ENCODE data around the gene TEX264. TPM values are rescaled to one million over a fixed set of nuclear protein-coding genes. Genes with fewer than 3 reads are reported as not detected.

The TEX264 gene
- total RNA-seq, 1 donor from 2014 or later: 38.6 TPM

- H3K27me3 Mint-ChIP-seq (ENCODE audit: low read depth): peaks cover 26% of the 10 kb centered on the region
- H3K9me3 Mint-ChIP-seq: no peaks in the 10 kb centered on the region
- H3K36me3 Mint-ChIP-seq: no peaks in the 10 kb centered on the region
- TF ChIP-seq, protein P1, sequence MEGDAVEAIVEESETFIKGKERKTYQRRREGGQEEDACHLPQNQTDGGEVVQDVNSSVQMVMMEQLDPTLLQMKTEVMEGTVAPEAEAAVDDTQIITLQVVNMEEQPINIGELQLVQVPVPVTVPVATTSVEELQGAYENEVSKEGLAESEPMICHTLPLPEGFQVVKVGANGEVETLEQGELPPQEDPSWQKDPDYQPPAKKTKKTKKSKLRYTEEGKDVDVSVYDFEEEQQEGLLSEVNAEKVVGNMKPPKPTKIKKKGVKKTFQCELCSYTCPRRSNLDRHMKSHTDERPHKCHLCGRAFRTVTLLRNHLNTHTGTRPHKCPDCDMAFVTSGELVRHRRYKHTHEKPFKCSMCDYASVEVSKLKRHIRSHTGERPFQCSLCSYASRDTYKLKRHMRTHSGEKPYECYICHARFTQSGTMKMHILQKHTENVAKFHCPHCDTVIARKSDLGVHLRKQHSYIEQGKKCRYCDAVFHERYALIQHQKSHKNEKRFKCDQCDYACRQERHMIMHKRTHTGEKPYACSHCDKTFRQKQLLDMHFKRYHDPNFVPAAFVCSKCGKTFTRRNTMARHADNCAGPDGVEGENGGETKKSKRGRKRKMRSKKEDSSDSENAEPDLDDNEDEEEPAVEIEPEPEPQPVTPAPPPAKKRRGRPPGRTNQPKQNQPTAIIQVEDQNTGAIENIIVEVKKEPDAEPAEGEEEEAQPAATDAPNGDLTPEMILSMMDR (IDR thresholded peaks at IDR 0.05; ENCODE audit: unreplicated experiment): no peak
- no peak for DNase-seq (ENCODE audit: low spot score in 2 of 2, unreplicated experiment in 2 of 2)
- H3K4me3 Mint-ChIP-seq: no peak overlapping the region
- no peaks in the 10 kb centered on the region for H3K4me1 Mint-ChIP-seq
- H3K27ac Mint-ChIP-seq: no peak overlapping the region
Observed at GRCh38 chr3:51715977-51716294, 44.9 kb downstream of the TEX264 start.

- Mint-ChIP-seq H3K36me3 (no peaks in the 10 kb centered on the region), H3K4me3 (no peak overlapping the region), H3K9me3 (no peaks in the 10 kb centered on the region), H3K4me1 (no peaks in the 10 kb centered on the region), H3K27ac (no peak overlapping the region), H3K27me3 (ENCODE audit: low read depth) (peaks cover 26% of the 10 kb centered on the region)
- no peak for DNase-seq (ENCODE audit: low spot score in 2 of 2, unreplicated experiment in 2 of 2)
- TF ChIP-seq, protein P1 (IDR thresholded peaks at IDR 0.05; ENCODE audit: unreplicated experiment): no peak
Observed at GRCh38 chr3:51716805-51717204, 45.8 kb downstream of the TEX264 start.

DNA sequence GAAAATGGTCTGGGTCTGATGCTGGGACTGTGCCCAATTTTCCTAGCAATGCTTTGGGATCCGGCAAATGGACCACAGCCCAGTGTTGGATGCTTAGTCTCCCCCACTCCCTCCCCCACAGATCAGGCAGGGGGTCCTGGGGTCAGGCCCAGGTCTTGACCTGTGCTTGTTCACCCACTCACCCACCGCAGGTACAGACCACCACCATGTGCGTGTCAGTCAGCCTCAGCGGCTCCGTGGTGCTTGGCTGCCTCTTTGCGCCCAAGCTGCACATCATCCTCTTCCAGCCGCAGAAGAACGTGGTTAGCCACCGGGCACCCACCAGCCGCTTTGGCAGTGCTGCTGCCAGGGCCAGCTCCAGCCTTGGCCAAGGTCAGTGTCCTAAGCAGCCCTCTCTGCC lies 46.4 kb downstream of the TEX264 start:
- TF ChIP-seq, protein P1 (IDR thresholded peaks at IDR 0.05; ENCODE audit: unreplicated experiment): no peak
- peaks cover 26% of the 10 kb centered on the region for H3K27me3 Mint-ChIP-seq (ENCODE audit: low read depth)
- no peak overlapping the region for H3K4me3 Mint-ChIP-seq
- no peak overlapping the region for H3K27ac Mint-ChIP-seq
- no peaks in the 10 kb centered on the region for H3K36me3 Mint-ChIP-seq
- no peak for DNase-seq (ENCODE audit: low spot score in 2 of 2, unreplicated experiment in 2 of 2)
- H3K9me3 Mint-ChIP-seq: no peaks in the 10 kb centered on the region
- H3K4me1 Mint-ChIP-seq: no peaks in the 10 kb centered on the region

DNA sequence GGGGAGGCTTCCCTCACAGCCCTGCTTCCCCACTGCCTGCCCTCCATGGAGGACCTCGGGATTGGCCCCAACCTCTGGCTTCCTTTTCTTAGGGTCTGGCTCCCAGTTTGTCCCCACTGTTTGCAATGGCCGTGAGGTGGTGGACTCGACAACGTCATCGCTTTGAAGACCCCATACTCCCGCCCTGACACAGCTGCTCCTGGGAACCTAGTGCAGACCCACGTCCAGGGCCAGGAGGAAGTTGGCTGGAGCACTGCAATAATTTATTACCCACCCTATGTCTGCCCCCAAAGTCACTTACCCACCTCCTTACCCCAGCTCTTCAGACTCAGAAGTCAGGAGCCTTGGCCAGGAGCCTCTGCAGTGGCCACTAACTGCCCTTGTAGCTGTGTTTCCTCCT lies 46.9 kb downstream of the TEX264 start:
- Mint-ChIP-seq H3K4me3 (no peak overlapping the region), H3K36me3 (no peaks in the 10 kb centered on the region), H3K9me3 (no peaks in the 10 kb centered on the region), H3K27ac (no peak overlapping the region), H3K27me3 (ENCODE audit: low read depth) (peaks cover 26% of the 10 kb centered on the region), H3K4me1 (no peaks in the 10 kb centered on the region)
- TF ChIP-seq, protein P1 (IDR thresholded peaks at IDR 0.05; ENCODE audit: unreplicated experiment): no peak
- DNase-seq (ENCODE audit: low spot score in 2 of 2, unreplicated experiment in 2 of 2): no peak

DNA sequence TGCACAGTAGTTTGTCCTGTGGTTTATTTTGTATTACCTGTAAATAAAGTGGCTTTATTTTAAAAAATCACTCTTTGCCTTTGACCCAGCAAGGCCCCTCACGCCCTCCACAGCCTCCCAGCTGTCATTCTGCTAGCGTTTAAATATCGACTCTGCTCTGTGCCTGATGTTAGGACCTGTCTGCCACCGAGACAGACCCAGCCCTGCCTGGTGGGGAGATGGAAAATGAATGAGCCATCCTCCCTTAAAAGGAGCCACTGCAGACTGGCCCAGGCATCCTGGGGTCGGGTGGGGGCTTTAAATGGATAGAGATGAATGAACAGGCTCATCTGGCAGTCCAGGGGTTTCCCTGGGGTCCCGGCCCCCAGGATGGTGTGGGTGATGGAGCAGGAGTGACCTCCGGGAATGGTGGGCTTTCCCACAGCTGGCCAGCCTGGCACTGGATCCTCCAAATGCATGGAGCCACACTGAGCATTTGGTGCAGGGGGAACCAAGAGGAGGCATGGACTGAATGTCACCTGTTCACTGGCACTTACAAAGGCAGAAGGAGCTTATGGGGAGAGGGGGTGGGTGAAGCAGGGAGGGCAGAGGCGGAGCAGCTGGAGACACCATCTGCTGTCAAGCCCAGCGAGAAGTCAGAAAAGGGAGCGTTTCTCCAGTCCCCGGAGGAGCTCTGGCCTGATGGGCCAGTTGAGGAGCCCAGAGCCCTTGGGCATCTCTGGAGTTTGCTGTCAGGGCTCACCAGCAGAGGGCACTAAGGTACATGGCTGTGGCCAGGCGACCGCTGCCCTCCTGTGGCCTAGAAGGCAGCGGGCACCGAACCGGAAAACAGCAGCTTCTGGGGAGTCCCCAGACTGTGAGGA lies 47.7 kb downstream of the TEX264 start:
- Mint-ChIP-seq H3K4me1 (no peaks in the 10 kb centered on the region), H3K4me3 (no peak overlapping the region), H3K36me3 (no peaks in the 10 kb centered on the region), H3K9me3 (no peaks in the 10 kb centered on the region), H3K27ac (no peak overlapping the region), H3K27me3 (ENCODE audit: low read depth) (peaks cover 26% of the 10 kb centered on the region)
- TF ChIP-seq, protein P1 (IDR thresholded peaks at IDR 0.05; ENCODE audit: unreplicated experiment): no peak
- DNase-seq (ENCODE audit: low spot score in 2 of 2, unreplicated experiment in 2 of 2): no peak
